ENCODE data around the gene OR6K2. TPM values are rescaled to one million over a fixed set of nuclear protein-coding genes. Genes with fewer than 3 reads are reported as not detected.

Gene OR6K2
- total RNA-seq, 5 donors from 2014 or later (not counting 1 experiment from before 2014, with no cell fraction given), result not detected

DNA sequence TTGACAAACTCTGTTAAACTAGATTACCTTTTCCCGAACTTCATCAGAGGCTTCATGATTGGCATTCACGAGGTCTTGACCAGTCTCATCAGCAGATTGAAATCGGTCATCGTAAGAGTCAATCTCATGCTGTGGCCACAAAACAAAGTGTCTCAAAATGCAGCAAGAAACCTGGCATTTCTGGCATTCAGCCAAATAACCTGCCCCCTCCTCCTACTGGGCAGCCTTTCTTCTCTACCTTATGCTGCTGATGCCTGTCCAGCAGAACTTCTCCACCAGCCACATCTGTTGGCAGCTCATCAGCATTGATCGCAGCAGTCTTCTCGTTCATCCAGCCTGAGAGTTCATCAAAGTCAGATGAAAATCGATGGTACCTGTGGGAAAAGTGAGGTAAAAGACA, 26.1 kb downstream of the OR6K2 start:
- H3K4me3 ChIP-seq (ENCODE audit: control insufficient read depth in 1 of 2, extremely low read depth in 1 of 2, low read length in 1 of 2), result no peak overlapping the region
- POLR2A ChIA-PET, result no interaction called here
- H3K27me3 Mint-ChIP-seq, result peaks cover 4 to 8% of the 10 kb centered on the region in 2 donors
- H3K36me3 ChIP-seq (ENCODE audit: control insufficient read depth in 2 of 2, extremely low read depth in 1 of 2, insufficient read depth in 1 of 2, low read length in 1 of 2), result no peaks in the 10 kb centered on the region
- H3K27me3 ChIP-seq (replicated peaks in 1 of 2; ENCODE audit: control insufficient read depth in 2 of 2, extremely low read depth in 1 of 2, insufficient read depth in 2 of 2, low read length in 1 of 2), result no peaks in the 10 kb centered on the region
- H3K9me3 ChIP-seq, result no peaks in the 10 kb centered on the region
- CTCF ChIA-PET, result no interaction called here
- no peak for ATAC-seq (replicated peaks in 1 of 4)
- no peaks in the 10 kb centered on the region for H3K4me1 ChIP-seq (ENCODE audit: control insufficient read depth in 1 of 2, extremely low read depth in 1 of 2, insufficient read depth in 2 of 2, low read length in 2 of 2)
- no peak overlapping the region for H3K27ac Mint-ChIP-seq
- DNase-seq, result no peak
- WGBS (ENCODE audit: insufficient coverage), result 92% methylated on average over 4 of the region's 7 CpGs
- H3K4me3 Mint-ChIP-seq, result no peak overlapping the region
- H3K36me3 Mint-ChIP-seq, result no peaks in the 10 kb centered on the region
- H3K27ac ChIP-seq (ENCODE audit: low read length), result no peak overlapping the region
- H3K9me3 Mint-ChIP-seq, result no peaks in the 10 kb centered on the region
- no peaks in the 10 kb centered on the region for H3K4me1 Mint-ChIP-seq

DNA sequence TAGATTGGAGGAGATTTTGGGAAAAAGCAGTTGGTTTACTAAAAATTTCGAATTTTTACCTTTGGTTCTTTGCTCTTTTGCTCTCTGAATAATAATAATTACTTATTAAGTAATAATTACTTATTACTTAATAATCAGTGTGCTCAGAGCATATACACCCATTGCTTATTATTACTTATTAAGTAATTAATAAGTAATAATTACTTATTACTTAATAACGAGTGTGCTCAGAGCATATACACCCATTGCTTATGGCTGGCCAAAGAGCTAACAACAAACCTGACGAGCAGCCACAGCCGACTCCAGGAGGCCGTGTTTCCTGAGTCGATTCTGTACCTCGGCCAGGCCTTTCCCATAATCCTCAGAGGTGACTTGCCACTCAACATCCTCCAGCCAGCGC, 34.4 kb downstream of the OR6K2 start:
- H3K36me3 ChIP-seq (ENCODE audit: control insufficient read depth in 2 of 2, extremely low read depth in 1 of 2, insufficient read depth in 1 of 2, low read length in 1 of 2), result no peaks in the 10 kb centered on the region
- H3K4me1 ChIP-seq (ENCODE audit: control insufficient read depth in 1 of 2, extremely low read depth in 1 of 2, insufficient read depth in 2 of 2, low read length in 2 of 2), result no peaks in the 10 kb centered on the region
- CTCF ChIA-PET, result no interaction called here
- H3K27ac ChIP-seq (ENCODE audit: low read length), result no peak overlapping the region
- H3K36me3 Mint-ChIP-seq, result no peaks in the 10 kb centered on the region
- H3K4me3 ChIP-seq (ENCODE audit: control insufficient read depth in 1 of 2, extremely low read depth in 1 of 2, low read length in 1 of 2), result no peak overlapping the region
- H3K9me3 Mint-ChIP-seq, result no peaks in the 10 kb centered on the region
- H3K4me3 Mint-ChIP-seq, result no peak overlapping the region
- peaks cover 0 to 10% of the 10 kb centered on the region in 2 donors for H3K27me3 Mint-ChIP-seq
- no peaks in the 10 kb centered on the region for H3K4me1 Mint-ChIP-seq
- H3K27me3 ChIP-seq (replicated peaks in 1 of 2; ENCODE audit: control insufficient read depth in 2 of 2, extremely low read depth in 1 of 2, insufficient read depth in 2 of 2, low read length in 1 of 2), result peaks cover 0 to 3% of the 10 kb centered on the region in 2 experiments
- POLR2A ChIA-PET, result no interaction called here
- ATAC-seq (replicated peaks in 1 of 4), result no peak
- DNase-seq, result no peak
- WGBS (ENCODE audit: insufficient coverage), result 91% methylated on average over 4 of the region's 8 CpGs
- H3K27ac Mint-ChIP-seq, result no peak overlapping the region
- no peaks in the 10 kb centered on the region for H3K9me3 ChIP-seq

DNA sequence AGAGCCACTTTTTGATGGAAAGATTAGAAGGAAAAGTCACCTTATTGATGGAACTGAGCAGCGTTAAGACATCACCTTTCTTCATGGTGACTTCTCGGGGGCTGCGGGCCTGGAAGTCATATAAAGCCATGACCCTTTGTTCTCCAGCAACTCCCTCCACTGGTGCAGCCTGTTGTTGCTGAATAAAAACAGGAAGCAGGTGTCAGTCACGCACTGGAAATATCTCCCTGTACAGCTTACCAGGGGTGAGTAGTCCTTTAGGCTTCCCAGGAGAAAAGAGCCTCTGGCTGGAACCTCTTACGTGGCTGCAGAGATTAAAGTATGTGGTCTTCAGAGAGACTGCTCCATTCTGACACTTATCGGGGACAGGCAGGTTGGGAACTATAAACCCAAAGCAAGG, 45.9 kb downstream of the OR6K2 start:
- CTCF ChIA-PET, result no interaction called here
- Mint-ChIP-seq H3K9me3 (peaks cover 0 to 3% (median 0%) of the 10 kb centered on the region in 3 donors), H3K36me3 (no peaks in the 10 kb centered on the region), H3K4me1 (peaks cover 6 to 18% (median 7%) of the 10 kb centered on the region in 3 donors), H3K27ac (no peak overlapping the region), H3K27me3 (peaks cover 3 to 4% of the 10 kb centered on the region in 2 donors), H3K4me3 (no peak overlapping the region)
- H3K27me3 ChIP-seq (replicated peaks in 1 of 2; ENCODE audit: control insufficient read depth in 2 of 2, extremely low read depth in 1 of 2, insufficient read depth in 2 of 2, low read length in 1 of 2), result no peaks in the 10 kb centered on the region
- no peak overlapping the region for H3K4me3 ChIP-seq (ENCODE audit: control insufficient read depth in 1 of 2, extremely low read depth in 1 of 2, low read length in 1 of 2)
- ATAC-seq (replicated peaks in 1 of 4) (peak in 1 of 4 experiments; percentile 29), DNase-seq (no peak)
- H3K9me3 ChIP-seq, result no peaks in the 10 kb centered on the region
- H3K36me3 ChIP-seq (ENCODE audit: control insufficient read depth in 2 of 2, extremely low read depth in 1 of 2, insufficient read depth in 1 of 2, low read length in 1 of 2), result no peaks in the 10 kb centered on the region
- POLR2A ChIA-PET, result no interaction called here
- no peak overlapping the region for H3K27ac ChIP-seq (ENCODE audit: low read length)
- no peaks in the 10 kb centered on the region for H3K4me1 ChIP-seq (ENCODE audit: control insufficient read depth in 1 of 2, extremely low read depth in 1 of 2, insufficient read depth in 2 of 2, low read length in 2 of 2)
- WGBS (ENCODE audit: insufficient coverage), result 50% methylated on average over 2 of the region's 6 CpGs

DNA sequence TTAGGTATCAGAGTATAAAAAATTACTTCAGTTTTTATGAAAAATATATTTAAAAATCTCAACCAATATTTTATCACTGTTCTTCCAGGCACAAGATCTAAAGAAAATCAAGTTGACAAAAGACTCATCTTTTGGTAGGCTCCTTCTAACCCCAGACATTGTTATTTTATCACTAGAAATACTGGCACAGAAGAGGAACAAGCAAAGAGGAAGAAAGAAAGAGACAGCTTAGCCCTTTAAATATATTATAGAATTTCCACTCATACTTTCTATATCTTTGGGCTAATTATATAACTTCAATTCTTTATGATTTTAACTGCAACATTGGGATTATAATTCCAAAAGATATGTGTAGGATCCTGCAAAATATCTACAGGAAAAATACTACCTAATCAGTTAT, 46.4 kb downstream of the OR6K2 start:
- DNase-seq, result no peak
- Histone ChIP-seq H3K9me3 (no peaks in the 10 kb centered on the region), H3K27ac (ENCODE audit: low read length) (no peak overlapping the region), H3K27me3 (replicated peaks in 1 of 2; ENCODE audit: control insufficient read depth in 2 of 2, extremely low read depth in 1 of 2, insufficient read depth in 2 of 2, low read length in 1 of 2) (no peaks in the 10 kb centered on the region), H3K36me3 (ENCODE audit: control insufficient read depth in 2 of 2, extremely low read depth in 1 of 2, insufficient read depth in 1 of 2, low read length in 1 of 2) (no peaks in the 10 kb centered on the region), H3K4me3 (ENCODE audit: control insufficient read depth in 1 of 2, extremely low read depth in 1 of 2, low read length in 1 of 2) (no peak overlapping the region), H3K4me1 (ENCODE audit: control insufficient read depth in 1 of 2, extremely low read depth in 1 of 2, insufficient read depth in 2 of 2, low read length in 2 of 2) (no peaks in the 10 kb centered on the region)
- ChIA-PET POLR2A (no interaction called here), CTCF (no interaction called here)
- Mint-ChIP-seq H3K27me3 (peaks cover 3 to 4% of the 10 kb centered on the region in 2 donors), H3K4me1 (peaks cover 6 to 18% (median 7%) of the 10 kb centered on the region in 3 donors), H3K9me3 (peaks cover 0 to 3% (median 0%) of the 10 kb centered on the region in 3 donors), H3K36me3 (no peaks in the 10 kb centered on the region), H3K4me3 (no peak overlapping the region), H3K27ac (no peak overlapping the region)
- no peak for ATAC-seq (replicated peaks in 1 of 4)

DNA sequence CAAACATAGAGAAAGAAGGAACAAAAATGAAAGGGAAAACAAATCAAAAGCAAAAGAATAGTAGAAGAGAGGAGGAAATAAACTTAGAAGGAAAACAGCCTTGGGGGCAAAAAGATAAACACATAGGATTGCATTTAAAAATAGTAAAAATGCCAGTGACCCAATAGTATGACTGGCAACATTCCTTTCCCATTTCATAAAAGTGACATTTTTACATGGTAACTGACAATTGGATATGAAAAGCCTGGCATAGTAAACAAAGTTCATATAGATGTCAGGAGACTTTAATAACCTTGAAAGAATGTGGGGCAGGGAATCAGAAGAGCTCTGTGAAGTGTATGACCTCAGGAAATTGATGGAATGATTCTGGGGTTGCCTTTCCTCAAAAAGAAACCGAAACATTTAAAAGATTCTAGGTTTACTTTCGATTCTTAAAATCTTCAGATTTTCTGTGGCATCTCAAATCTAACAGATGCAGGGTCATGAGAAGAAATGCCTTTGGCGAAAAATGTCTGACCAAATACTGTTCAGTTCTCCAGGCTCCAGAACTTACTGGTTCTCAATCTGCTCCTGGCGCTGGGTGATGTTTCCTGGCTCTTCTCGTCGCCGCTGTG, 47.6 kb downstream of the OR6K2 start:
- no peak overlapping the region for H3K27ac Mint-ChIP-seq
- ChIA-PET CTCF (no interaction called here), POLR2A (no interaction called here)
- H3K9me3 ChIP-seq, result no peaks in the 10 kb centered on the region
- H3K4me3 ChIP-seq (ENCODE audit: control insufficient read depth in 1 of 2, extremely low read depth in 1 of 2, low read length in 1 of 2), result no peak overlapping the region
- no peaks in the 10 kb centered on the region for H3K36me3 Mint-ChIP-seq
- whole genome bisulfite sequencing (ENCODE audit: insufficient coverage), result 91% methylated on average over 6 of the region's 7 CpGs
- DNase-seq, result no peak
- no peak overlapping the region for H3K27ac ChIP-seq (ENCODE audit: low read length)
- no peaks in the 10 kb centered on the region for H3K9me3 Mint-ChIP-seq
- no peaks in the 10 kb centered on the region for H3K27me3 ChIP-seq (replicated peaks in 1 of 2; ENCODE audit: control insufficient read depth in 2 of 2, extremely low read depth in 1 of 2, insufficient read depth in 2 of 2, low read length in 1 of 2)
- H3K4me3 Mint-ChIP-seq, result no peak overlapping the region
- no peak for ATAC-seq (replicated peaks in 1 of 4)
- peaks cover 6 to 18% (median 7%) of the 10 kb centered on the region in 3 donors for H3K4me1 Mint-ChIP-seq
- no peaks in the 10 kb centered on the region for H3K4me1 ChIP-seq (ENCODE audit: control insufficient read depth in 1 of 2, extremely low read depth in 1 of 2, insufficient read depth in 2 of 2, low read length in 2 of 2)
- peaks cover 3 to 4% of the 10 kb centered on the region in 2 donors for H3K27me3 Mint-ChIP-seq
- H3K36me3 ChIP-seq (ENCODE audit: control insufficient read depth in 2 of 2, extremely low read depth in 1 of 2, insufficient read depth in 1 of 2, low read length in 1 of 2), result no peaks in the 10 kb centered on the region

Other genes with a start within 250 kb of the OR6K2 start
- gene OR10K1, start 238.8 kb downstream of the OR6K2 start, total RNA-seq, result not detected
- gene OR10R2, start 228.4 kb downstream of the OR6K2 start, total RNA-seq, result not detected
- gene OR6Y1, start 146.2 kb downstream of the OR6K2 start, total RNA-seq, result not detected
- gene OR6P1, start 130.1 kb downstream of the OR6K2 start, total RNA-seq, result not detected
- not detected for gene OR10X1, start 120.8 kb downstream of the OR6K2 start, total RNA-seq
- not detected for gene OR10Z1, start 95.4 kb downstream of the OR6K2 start, total RNA-seq
- under 1 TPM in 3 of 5 donors, not detected in 2; 0.03 to 0.23 (median 0.09) TPM for gene SPTA1, start 13.9 kb downstream of the OR6K2 start, total RNA-seq
- not detected for gene OR6K3, start 20.1 kb upstream of the OR6K2 start, total RNA-seq
- gene OR6K6, start 54.1 kb upstream of the OR6K2 start, total RNA-seq, result not detected
- gene OR6N1, start 71.5 kb upstream of the OR6K2 start, total RNA-seq, result not detected
- gene OR6N2, start 80.6 kb upstream of the OR6K2 start, total RNA-seq, result not detected
- gene MNDA, start 130.7 kb upstream of the OR6K2 start, total RNA-seq, result 1 to 10 TPM in 1 of 5 donors, under 1 TPM in 4; 0.20 to 1.2 (median 0.61) TPM
- 10 to 100 TPM; 32.6 to 65.4 (median 35.4) TPM for gene PYHIN1, start 230.9 kb upstream of the OR6K2 start, total RNA-seq

Measured in T-cell (primary cell).